Panc1 (cell line): ENCODE results near the gene PRDM1.

Source experiments
- POLR2AphosphoS5 ChIP-seq: IDR thresholded peaks from 2 replicates; pipeline ENCODE4 v1.6.1; 2012; ENCODE audit warnings: mild to moderate bottlenecking, low read depth, low read length, moderate library complexity
- SIN3A ChIP-seq: IDR thresholded peaks from 2 replicates; pipeline ENCODE4 v1.6.1; 2012; ENCODE audit warnings: low read depth, mild to moderate bottlenecking, low read length, moderate library complexity, borderline replicate concordance; ENCODE audit not compliant: insufficient read depth
- TCF7L2 ChIP-seq: IDR thresholded peaks from 2 replicates; pipeline ENCODE4 v1.6.1; 2011; ENCODE audit warnings: mild to moderate bottlenecking, low read depth, low read length, inconsistent platforms
- TF ChIP-seq, protein P1 (sequence below): fragments of 450-650 bp; IDR thresholded peaks from 2 replicates; pipeline ENCODE4 v1.5.1; 2017; ENCODE audit warnings: mild to moderate bottlenecking
- TF ChIP-seq, protein P2 (sequence below), 2 experiments: IDR thresholded peaks; 2 replicates each; pipeline ENCODE4 v1.6.1; 2011 to 2012; ENCODE audit warnings: low read depth in 2 of 2, control low read depth in 1 of 2, low read length in 1 of 2, mild to moderate bottlenecking in 1 of 2, moderate library complexity in 1 of 2; ENCODE audit not compliant: insufficient read depth in 1 of 2

DNA sequence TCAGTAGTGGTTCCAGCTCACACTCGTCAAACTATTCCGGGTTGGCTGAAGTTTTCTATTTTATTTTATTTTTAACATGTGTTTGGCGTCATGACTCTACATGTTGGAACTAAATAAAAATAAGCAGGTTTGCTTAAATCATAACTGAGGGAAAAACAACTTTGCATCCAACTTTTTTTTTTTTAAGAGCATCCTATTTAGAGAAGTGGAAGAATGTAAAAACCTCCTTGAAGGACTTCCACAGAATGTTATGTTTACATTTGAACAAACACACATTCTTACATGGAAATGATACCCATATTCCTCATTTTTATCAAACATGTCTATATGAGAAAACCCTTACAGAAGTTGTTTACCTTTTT lies 659 bp downstream of the PRDM1 start:
- TF ChIP-seq, protein P1, sequence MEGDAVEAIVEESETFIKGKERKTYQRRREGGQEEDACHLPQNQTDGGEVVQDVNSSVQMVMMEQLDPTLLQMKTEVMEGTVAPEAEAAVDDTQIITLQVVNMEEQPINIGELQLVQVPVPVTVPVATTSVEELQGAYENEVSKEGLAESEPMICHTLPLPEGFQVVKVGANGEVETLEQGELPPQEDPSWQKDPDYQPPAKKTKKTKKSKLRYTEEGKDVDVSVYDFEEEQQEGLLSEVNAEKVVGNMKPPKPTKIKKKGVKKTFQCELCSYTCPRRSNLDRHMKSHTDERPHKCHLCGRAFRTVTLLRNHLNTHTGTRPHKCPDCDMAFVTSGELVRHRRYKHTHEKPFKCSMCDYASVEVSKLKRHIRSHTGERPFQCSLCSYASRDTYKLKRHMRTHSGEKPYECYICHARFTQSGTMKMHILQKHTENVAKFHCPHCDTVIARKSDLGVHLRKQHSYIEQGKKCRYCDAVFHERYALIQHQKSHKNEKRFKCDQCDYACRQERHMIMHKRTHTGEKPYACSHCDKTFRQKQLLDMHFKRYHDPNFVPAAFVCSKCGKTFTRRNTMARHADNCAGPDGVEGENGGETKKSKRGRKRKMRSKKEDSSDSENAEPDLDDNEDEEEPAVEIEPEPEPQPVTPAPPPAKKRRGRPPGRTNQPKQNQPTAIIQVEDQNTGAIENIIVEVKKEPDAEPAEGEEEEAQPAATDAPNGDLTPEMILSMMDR: no peak
- TF ChIP-seq POLR2AphosphoS5: no peak
- TF ChIP-seq, protein P2, sequence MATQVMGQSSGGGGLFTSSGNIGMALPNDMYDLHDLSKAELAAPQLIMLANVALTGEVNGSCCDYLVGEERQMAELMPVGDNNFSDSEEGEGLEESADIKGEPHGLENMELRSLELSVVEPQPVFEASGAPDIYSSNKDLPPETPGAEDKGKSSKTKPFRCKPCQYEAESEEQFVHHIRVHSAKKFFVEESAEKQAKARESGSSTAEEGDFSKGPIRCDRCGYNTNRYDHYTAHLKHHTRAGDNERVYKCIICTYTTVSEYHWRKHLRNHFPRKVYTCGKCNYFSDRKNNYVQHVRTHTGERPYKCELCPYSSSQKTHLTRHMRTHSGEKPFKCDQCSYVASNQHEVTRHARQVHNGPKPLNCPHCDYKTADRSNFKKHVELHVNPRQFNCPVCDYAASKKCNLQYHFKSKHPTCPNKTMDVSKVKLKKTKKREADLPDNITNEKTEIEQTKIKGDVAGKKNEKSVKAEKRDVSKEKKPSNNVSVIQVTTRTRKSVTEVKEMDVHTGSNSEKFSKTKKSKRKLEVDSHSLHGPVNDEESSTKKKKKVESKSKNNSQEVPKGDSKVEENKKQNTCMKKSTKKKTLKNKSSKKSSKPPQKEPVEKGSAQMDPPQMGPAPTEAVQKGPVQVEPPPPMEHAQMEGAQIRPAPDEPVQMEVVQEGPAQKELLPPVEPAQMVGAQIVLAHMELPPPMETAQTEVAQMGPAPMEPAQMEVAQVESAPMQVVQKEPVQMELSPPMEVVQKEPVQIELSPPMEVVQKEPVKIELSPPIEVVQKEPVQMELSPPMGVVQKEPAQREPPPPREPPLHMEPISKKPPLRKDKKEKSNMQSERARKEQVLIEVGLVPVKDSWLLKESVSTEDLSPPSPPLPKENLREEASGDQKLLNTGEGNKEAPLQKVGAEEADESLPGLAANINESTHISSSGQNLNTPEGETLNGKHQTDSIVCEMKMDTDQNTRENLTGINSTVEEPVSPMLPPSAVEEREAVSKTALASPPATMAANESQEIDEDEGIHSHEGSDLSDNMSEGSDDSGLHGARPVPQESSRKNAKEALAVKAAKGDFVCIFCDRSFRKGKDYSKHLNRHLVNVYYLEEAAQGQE (IDR thresholded peaks at IDR 0.05; ENCODE audit: insufficient read depth in 1 of 2, low read depth in 2 of 2, low read length in 1 of 2): no peak
- no peak for TF ChIP-seq TCF7L2
- TF ChIP-seq SIN3A: no peak
